Prostate gland (tissue), 2 donors: ENCODE measurements around the gene GTPBP10.

Source experiments
- POLR2AphosphoS5 ChIP-seq: sonication (generic); formaldehyde crosslinking; IDR thresholded peaks from one replicate; pipeline ENCODE4 v1.6.1; 2017; ENCODE audit warnings: antibody characterized with exemption
- TF ChIP-seq, protein P1 (sequence below), 4 experiments: fragments of 200-600 bp in 2 of 4; fragments of 450-650 bp in 2 of 4; sonication (generic) in 2 of 4; IDR thresholded peaks; 1 replicate in 3 of 4; 2 replicates in 1 of 4; pipeline ENCODE4 v1.5.1; 2016 to 2019; ENCODE audit warnings: antibody characterized with exemption in 4 of 4, mild to moderate bottlenecking in 2 of 4, moderate library complexity in 2 of 4

DNA sequence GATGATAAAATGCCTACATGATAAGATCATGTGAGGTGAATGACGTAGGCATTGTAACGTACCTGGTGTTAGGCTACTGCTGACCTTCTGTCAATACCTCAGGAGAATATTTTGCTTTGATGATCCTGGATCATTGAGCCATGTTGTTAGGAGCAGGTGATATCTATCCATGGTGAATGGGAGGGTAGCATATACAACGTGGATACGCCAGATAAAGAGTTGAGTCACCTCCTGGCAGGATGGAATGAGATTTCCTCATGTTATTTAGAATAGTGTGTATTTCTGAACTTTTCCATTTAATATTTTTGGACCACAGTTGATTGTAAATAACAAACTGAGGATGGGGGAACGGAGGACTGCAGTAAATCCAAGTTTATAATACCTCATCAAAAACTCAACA lies 45.0 kb downstream of the GTPBP10 start:
- no peak for TF ChIP-seq POLR2AphosphoS5
- TF ChIP-seq, protein P1, sequence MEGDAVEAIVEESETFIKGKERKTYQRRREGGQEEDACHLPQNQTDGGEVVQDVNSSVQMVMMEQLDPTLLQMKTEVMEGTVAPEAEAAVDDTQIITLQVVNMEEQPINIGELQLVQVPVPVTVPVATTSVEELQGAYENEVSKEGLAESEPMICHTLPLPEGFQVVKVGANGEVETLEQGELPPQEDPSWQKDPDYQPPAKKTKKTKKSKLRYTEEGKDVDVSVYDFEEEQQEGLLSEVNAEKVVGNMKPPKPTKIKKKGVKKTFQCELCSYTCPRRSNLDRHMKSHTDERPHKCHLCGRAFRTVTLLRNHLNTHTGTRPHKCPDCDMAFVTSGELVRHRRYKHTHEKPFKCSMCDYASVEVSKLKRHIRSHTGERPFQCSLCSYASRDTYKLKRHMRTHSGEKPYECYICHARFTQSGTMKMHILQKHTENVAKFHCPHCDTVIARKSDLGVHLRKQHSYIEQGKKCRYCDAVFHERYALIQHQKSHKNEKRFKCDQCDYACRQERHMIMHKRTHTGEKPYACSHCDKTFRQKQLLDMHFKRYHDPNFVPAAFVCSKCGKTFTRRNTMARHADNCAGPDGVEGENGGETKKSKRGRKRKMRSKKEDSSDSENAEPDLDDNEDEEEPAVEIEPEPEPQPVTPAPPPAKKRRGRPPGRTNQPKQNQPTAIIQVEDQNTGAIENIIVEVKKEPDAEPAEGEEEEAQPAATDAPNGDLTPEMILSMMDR (IDR thresholded peaks at IDR 0.05) = no peak
